GM21723 (cell line): ENCODE measurements around the gene CHRNA4.

ENCODE experiments used
- ATAC-seq: cut with Tn5 transposase; IDR thresholded peaks from one replicate; pipeline ENCODE4 v1.9.1; 2021; ENCODE audit warnings: mild to moderate bottlenecking, moderate library complexity; ENCODE audit not compliant: unreplicated experiment

Gene CHRNA4

GRCh38 chr20:63364801-63365585, 3.8 kb upstream of the CHRNA4 start:
- no peak for ATAC-seq

- ATAC-seq, result no peak
Measured at GRCh38 chr20:63363981-63364561, 2.9 kb upstream of the CHRNA4 start.

- no peak for ATAC-seq
Measured at GRCh38 chr20:63363013-63363957, 2.1 kb upstream of the CHRNA4 start.

GRCh38 chr20:63362436-63363009, 1.4 kb upstream of the CHRNA4 start:
- no peak for ATAC-seq

GRCh38 chr20:63361519-63362435, 628 bp upstream of the CHRNA4 start:
- no peak for ATAC-seq

- ATAC-seq, result no peak
Measured at GRCh38 chr20:63359937-63360849, 956 bp downstream of the CHRNA4 start.

- ATAC-seq, result no peak
Measured at GRCh38 chr20:63359164-63359934, 1.8 kb downstream of the CHRNA4 start.

GRCh38 chr20:63357921-63358905, 2.9 kb downstream of the CHRNA4 start:
- ATAC-seq, result no peak

- ATAC-seq, result no peak
Measured at GRCh38 chr20:63356931-63357879, 3.9 kb downstream of the CHRNA4 start.

- ATAC-seq, result no peak
Measured at GRCh38 chr20:63356511-63356910, 4.6 kb downstream of the CHRNA4 start.

GRCh38 chr20:63355781-63356295, 5.3 kb downstream of the CHRNA4 start:
- ATAC-seq, result no peak

GRCh38 chr20:63354636-63355350, 6.4 kb downstream of the CHRNA4 start:
- ATAC-seq, result no peak

- no peak for ATAC-seq
Measured at GRCh38 chr20:63352811-63353221, 8.3 kb downstream of the CHRNA4 start.

GRCh38 chr20:63351811-63352591, 9.1 kb downstream of the CHRNA4 start:
- ATAC-seq, result no peak
